GM21786 (cell line): ENCODE measurements around the gene CABP4.

Source experiments
- ATAC-seq: cut with Tn5 transposase; IDR thresholded peaks from one replicate; pipeline ENCODE4 v1.9.1; 2021; ENCODE audit not compliant: unreplicated experiment

The CABP4 gene

GRCh38 chr11:67455054-67455453, at the start of gene CABP4:
TSS of gene CABP4 (plus strand) at chr11:67455354. CDS start at chr11:67455424, 70 bp downstream.
- no peak for ATAC-seq

GRCh38 chr11:67405688-67406339, 49.3 kb upstream of the CABP4 start:
- no peak for ATAC-seq

GRCh38 chr11:67406420-67406968, 48.7 kb upstream of the CABP4 start:
- ATAC-seq, result no peak

- no peak for ATAC-seq
These were observed 48.0 kb upstream of the CABP4 start for GRCh38 chr11:67406969-67407687.

GRCh38 chr11:67407688-67408163, 47.4 kb upstream of the CABP4 start:
- ATAC-seq, result no peak

- no peak for ATAC-seq
These were observed 46.5 kb upstream of the CABP4 start for GRCh38 chr11:67408437-67409200.

GRCh38 chr11:67409261-67409666, 45.9 kb upstream of the CABP4 start:
- ATAC-seq, result no peak

- ATAC-seq, result no peak
These were observed 45.3 kb upstream of the CABP4 start for GRCh38 chr11:67409781-67410368.

GRCh38 chr11:67410369-67410831, 44.8 kb upstream of the CABP4 start:
- no peak for ATAC-seq

GRCh38 chr11:67410984-67411784, 44.0 kb upstream of the CABP4 start:
- no peak for ATAC-seq

- ATAC-seq, result no peak
These were observed 43.4 kb upstream of the CABP4 start for GRCh38 chr11:67411785-67412152.

GRCh38 chr11:67412495-67413179, 42.5 kb upstream of the CABP4 start:
- ATAC-seq, result no peak

- no peak for ATAC-seq
These were observed 41.8 kb upstream of the CABP4 start for GRCh38 chr11:67413266-67413849.

- ATAC-seq, result no peak
These were observed 39.5 kb upstream of the CABP4 start, which contains the start of gene CARNS1 for GRCh38 chr11:67415501-67416304. TSS of gene CARNS1 (plus strand) at chr11:67415678. CDS start at chr11:67416200, 522 bp downstream.

- no peak for ATAC-seq
These were observed 38.5 kb upstream of the CABP4 start for GRCh38 chr11:67416416-67417335.

GRCh38 chr11:67417425-67417824, 37.7 kb upstream of the CABP4 start:
- ATAC-seq, result no peak
